Measurements from ENCODE around the gene LENG8.
A peak's percentile ranks its signal among the peaks of the same experiment; 100 is the strongest.

The LENG8 gene

GRCh38 chr19:54448774-54449700 lies at the start of gene LENG8:
Gene LENG8 (plus strand): TSS chr19:54449199. CDS start chr19:54451345, 2,146 bp downstream.
- Mint-ChIP-seq H3K36me3 (ENCODE audit: low read depth) (peaks cover 61% of the 10 kb centered on the region), H3K27me3 (ENCODE audit: low read depth) (peaks cover 2% of the 10 kb centered on the region), H3K4me3 (peak within 1 kb of the TSS; percentile 100), H3K27ac (peak within 1 kb of the TSS; percentile 100), H3K4me1 (ENCODE audit: low read depth) (peaks cover 19% of the 10 kb centered on the region), H3K9me3 (no peaks in the 10 kb centered on the region)
- DNase-seq (ENCODE audit: low spot score), result peak; percentile 98

- H3K9me3 Mint-ChIP-seq, result no peaks in the 10 kb centered on the region
- H3K36me3 Mint-ChIP-seq (ENCODE audit: low read depth), result no peaks in the 10 kb centered on the region
- H3K4me3 Mint-ChIP-seq, result no peak overlapping the region
- no peaks in the 10 kb centered on the region for H3K4me1 Mint-ChIP-seq (ENCODE audit: low read depth)
- no peak overlapping the region for H3K27ac Mint-ChIP-seq
- no peaks in the 10 kb centered on the region for H3K27me3 Mint-ChIP-seq (ENCODE audit: low read depth)
- DNase-seq (ENCODE audit: low spot score), result no peak
These were observed 48.1 kb upstream of the LENG8 start for GRCh38 chr19:54400913-54401312.

- Mint-ChIP-seq H3K4me3 (no peak overlapping the region), H3K27me3 (ENCODE audit: low read depth) (no peaks in the 10 kb centered on the region), H3K27ac (no peak overlapping the region), H3K36me3 (ENCODE audit: low read depth) (no peaks in the 10 kb centered on the region), H3K9me3 (peaks cover 8% of the 10 kb centered on the region), H3K4me1 (ENCODE audit: low read depth) (no peaks in the 10 kb centered on the region)
- no peak for DNase-seq (ENCODE audit: low spot score)
These were observed 45.9 kb upstream of the LENG8 start for GRCh38 chr19:54403054-54403453.

DNA sequence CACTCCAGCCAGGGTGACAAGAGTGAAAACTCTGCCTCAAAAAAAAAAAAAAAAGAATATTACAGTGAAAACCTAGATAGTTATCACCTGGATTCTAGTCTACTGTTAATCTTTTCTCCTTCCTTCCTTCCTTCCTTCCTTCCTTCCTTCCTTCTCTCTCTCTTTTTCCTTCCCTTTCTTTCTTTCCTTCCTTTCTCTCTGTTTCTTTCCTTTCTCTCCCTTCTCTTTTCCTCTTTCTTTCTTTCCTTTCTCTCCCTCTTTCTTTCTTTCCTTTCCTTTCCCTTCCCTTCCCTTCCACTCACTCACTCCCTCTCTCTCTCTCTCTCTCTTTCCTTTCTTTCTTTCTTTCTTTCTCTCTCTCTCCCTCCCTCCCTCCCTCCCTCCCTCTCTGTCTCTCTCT lies 43.4 kb upstream of the LENG8 start:
- no peaks in the 10 kb centered on the region for H3K4me1 Mint-ChIP-seq (ENCODE audit: low read depth)
- H3K4me3 Mint-ChIP-seq, result no peak overlapping the region
- no peak overlapping the region for H3K27ac Mint-ChIP-seq
- DNase-seq (ENCODE audit: low spot score), result no peak
- peaks cover under 1% of the 10 kb centered on the region for H3K27me3 Mint-ChIP-seq (ENCODE audit: low read depth)
- peaks cover 14% of the 10 kb centered on the region for H3K9me3 Mint-ChIP-seq
- H3K36me3 Mint-ChIP-seq (ENCODE audit: low read depth), result peaks cover 2% of the 10 kb centered on the region

GRCh38 chr19:54407780-54408179 lies 41.2 kb upstream of the LENG8 start:
- Mint-ChIP-seq H3K36me3 (ENCODE audit: low read depth) (peaks cover 2% of the 10 kb centered on the region), H3K4me1 (ENCODE audit: low read depth) (no peaks in the 10 kb centered on the region), H3K4me3 (no peak overlapping the region), H3K9me3 (peaks cover 14% of the 10 kb centered on the region), H3K27ac (peak overlapping the region; percentile 65), H3K27me3 (ENCODE audit: low read depth) (peaks cover 8% of the 10 kb centered on the region)
- DNase-seq (ENCODE audit: low spot score), result no peak

DNA sequence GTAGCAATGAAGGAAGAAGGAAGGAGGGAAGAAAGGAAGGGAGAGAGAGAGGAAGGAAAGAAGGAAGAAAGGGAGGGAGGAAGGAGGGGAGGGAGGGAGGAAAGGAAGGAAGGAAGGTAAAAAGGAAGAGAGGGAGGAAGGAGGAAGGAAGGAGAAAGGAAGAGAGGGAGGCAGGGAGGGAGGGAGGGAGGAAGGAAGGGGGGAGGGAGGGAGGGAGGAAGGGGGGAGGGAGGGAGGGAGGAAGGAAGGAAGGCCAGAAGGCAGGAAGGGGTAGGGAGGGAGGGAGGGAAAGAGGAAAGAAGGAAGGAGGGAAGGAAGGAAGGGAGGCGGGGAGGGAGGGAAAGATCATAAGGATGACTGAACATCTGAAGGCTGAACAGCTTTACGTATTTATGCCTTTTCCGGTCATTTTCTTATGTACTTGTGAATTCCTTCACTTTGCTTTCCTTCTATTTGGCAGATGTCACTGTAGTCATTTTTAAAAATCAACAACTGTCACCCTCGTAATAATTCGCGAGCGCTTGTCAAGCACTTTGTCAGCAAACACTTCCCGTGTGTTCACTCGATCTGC lies 40.5 kb upstream of the LENG8 start:
- peak overlapping the region; percentile 77 for H3K27ac Mint-ChIP-seq

DNA sequence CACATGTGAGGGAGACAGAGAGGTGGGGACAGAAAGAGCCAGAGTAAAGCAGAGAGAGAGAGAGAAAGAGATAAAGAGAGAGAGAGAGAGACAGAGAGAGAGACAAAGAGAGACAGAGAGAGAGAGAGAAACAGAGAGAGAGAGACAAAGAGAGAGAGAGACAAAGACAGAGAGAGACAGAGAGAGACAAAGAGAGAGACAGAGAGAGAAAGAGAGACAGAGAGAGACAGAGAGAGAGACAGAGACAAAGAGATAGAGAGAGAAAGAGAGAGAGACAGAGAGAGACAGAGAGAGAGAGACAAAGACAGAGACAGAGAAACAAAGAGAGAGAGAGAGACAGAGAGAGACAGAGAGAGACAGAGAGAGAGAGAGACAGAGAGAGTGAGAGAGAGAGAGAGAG lies 38.0 kb upstream of the LENG8 start:
- H3K27ac Mint-ChIP-seq, result no peak overlapping the region

More for the DNA sequence above, 40.5 kb upstream of the LENG8 start:
- DNase-seq (ENCODE audit: low spot score), result no peak
- Mint-ChIP-seq H3K27me3 (ENCODE audit: low read depth) (peaks cover 11% of the 10 kb centered on the region), H3K4me1 (ENCODE audit: low read depth) (no peaks in the 10 kb centered on the region), H3K4me3 (no peak overlapping the region), H3K9me3 (peaks cover 14% of the 10 kb centered on the region), H3K36me3 (ENCODE audit: low read depth) (peaks cover 2% of the 10 kb centered on the region)

GRCh38 chr19:54412877-54413276 lies 36.1 kb upstream of the LENG8 start:
- peaks cover 39% of the 10 kb centered on the region for H3K27me3 Mint-ChIP-seq (ENCODE audit: low read depth)
- peaks cover 13% of the 10 kb centered on the region for H3K9me3 Mint-ChIP-seq
- no peak overlapping the region for H3K27ac Mint-ChIP-seq
- peaks cover 11% of the 10 kb centered on the region for H3K4me1 Mint-ChIP-seq (ENCODE audit: low read depth)
- no peak overlapping the region for H3K4me3 Mint-ChIP-seq
- peaks cover 3% of the 10 kb centered on the region for H3K36me3 Mint-ChIP-seq (ENCODE audit: low read depth)
- DNase-seq (ENCODE audit: low spot score), result no peak

More for the DNA sequence above, 38.0 kb upstream of the LENG8 start:
- Mint-ChIP-seq H3K36me3 (ENCODE audit: low read depth) (peaks cover 3% of the 10 kb centered on the region), H3K27me3 (ENCODE audit: low read depth) (peaks cover 30% of the 10 kb centered on the region), H3K4me3 (no peak overlapping the region), H3K9me3 (peaks cover 19% of the 10 kb centered on the region), H3K4me1 (ENCODE audit: low read depth) (peaks cover 2% of the 10 kb centered on the region)
- no peak for DNase-seq (ENCODE audit: low spot score)

- H3K36me3 Mint-ChIP-seq (ENCODE audit: low read depth), result peaks cover 1% of the 10 kb centered on the region
- no peak for DNase-seq (ENCODE audit: low spot score)
- peak overlapping the region; percentile 16 for H3K27ac Mint-ChIP-seq
- peaks cover 43% of the 10 kb centered on the region for H3K27me3 Mint-ChIP-seq (ENCODE audit: low read depth)
- H3K4me3 Mint-ChIP-seq, result no peak overlapping the region
- H3K9me3 Mint-ChIP-seq, result peaks cover 7% of the 10 kb centered on the region
- peaks cover 16% of the 10 kb centered on the region for H3K4me1 Mint-ChIP-seq (ENCODE audit: low read depth)
These were observed 34.8 kb upstream of the LENG8 start for GRCh38 chr19:54414156-54414555.

GRCh38 chr19:54415208-54415900 lies 33.6 kb upstream of the LENG8 start, which contains the start of gene TTYH1:
Gene TTYH1 (plus strand): TSS chr19:54415464. CDS start chr19:54415553, 89 bp downstream.
- Mint-ChIP-seq H3K27ac (no peak within 1 kb of the TSS), H3K27me3 (ENCODE audit: low read depth) (peaks cover 43% of the 10 kb centered on the region), H3K36me3 (ENCODE audit: low read depth) (peaks cover 1% of the 10 kb centered on the region), H3K9me3 (peaks cover 5% of the 10 kb centered on the region), H3K4me1 (ENCODE audit: low read depth) (peaks cover 16% of the 10 kb centered on the region), H3K4me3 (no peak within 1 kb of the TSS)
- DNase-seq (ENCODE audit: low spot score), result no peak

DNA sequence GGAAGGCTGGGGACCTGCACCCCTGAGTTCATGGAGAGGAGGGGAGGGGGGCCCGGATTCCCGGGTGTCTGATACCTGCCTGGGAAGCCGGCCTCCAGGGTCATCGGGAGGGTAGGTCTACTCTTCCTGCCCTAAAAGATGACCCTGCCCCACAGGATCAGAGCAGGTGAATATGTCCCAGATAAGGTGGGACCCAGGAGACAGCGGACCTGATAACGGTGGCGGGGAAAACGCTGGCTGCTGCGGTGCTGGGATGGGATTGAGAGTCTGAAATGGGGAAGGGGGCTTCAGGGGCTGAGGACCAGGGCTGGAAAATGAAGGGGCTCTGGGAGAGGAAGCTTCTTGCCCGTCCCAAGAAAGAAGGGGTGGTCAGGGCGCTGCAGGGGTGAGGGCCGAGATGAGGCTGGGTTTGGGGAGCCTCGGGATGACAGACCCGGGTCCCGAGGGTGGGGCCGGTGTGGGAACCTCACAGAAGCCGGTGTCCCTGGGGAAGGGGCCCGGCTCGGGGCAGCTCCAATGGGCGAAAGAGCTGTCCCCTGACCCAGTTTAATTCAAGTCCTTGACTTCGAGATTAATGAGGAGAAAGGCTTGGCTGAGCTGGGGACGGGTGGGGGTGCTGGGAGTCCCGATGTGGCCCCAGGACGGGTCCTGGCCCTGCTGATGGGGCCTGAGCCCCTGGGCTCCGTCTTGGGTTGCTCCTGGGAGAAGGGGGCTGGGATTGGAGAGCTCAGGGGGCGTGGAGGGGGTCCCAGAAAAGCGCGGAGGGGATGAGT lies 32.9 kb upstream of the LENG8 start:
- Mint-ChIP-seq H3K9me3 (peaks cover 5% of the 10 kb centered on the region), H3K36me3 (ENCODE audit: low read depth) (peaks cover 1% of the 10 kb centered on the region), H3K4me3 (no peak overlapping the region), H3K27ac (no peak overlapping the region), H3K27me3 (ENCODE audit: low read depth) (peaks cover 38% of the 10 kb centered on the region), H3K4me1 (ENCODE audit: low read depth) (peaks cover 16% of the 10 kb centered on the region)
- no peak for DNase-seq (ENCODE audit: low spot score)

GRCh38 chr19:54416695-54417491 lies 32.1 kb upstream of the LENG8 start:
- peaks cover 5% of the 10 kb centered on the region for H3K9me3 Mint-ChIP-seq
- H3K36me3 Mint-ChIP-seq (ENCODE audit: low read depth), result peaks cover 1% of the 10 kb centered on the region
- peaks cover 36% of the 10 kb centered on the region for H3K27me3 Mint-ChIP-seq (ENCODE audit: low read depth)
- no peak overlapping the region for H3K27ac Mint-ChIP-seq
- no peak overlapping the region for H3K4me3 Mint-ChIP-seq
- peaks cover 16% of the 10 kb centered on the region for H3K4me1 Mint-ChIP-seq (ENCODE audit: low read depth)
- DNase-seq (ENCODE audit: low spot score), result no peak
